Measurements from ENCODE around the gene METTL18. TPM values are rescaled to one million over a fixed set of nuclear protein-coding genes. Genes with fewer than 3 reads are reported as not detected.

The METTL18 gene
- total RNA-seq, 1 experiment from 2014 or later: 13.3 TPM

DNA sequence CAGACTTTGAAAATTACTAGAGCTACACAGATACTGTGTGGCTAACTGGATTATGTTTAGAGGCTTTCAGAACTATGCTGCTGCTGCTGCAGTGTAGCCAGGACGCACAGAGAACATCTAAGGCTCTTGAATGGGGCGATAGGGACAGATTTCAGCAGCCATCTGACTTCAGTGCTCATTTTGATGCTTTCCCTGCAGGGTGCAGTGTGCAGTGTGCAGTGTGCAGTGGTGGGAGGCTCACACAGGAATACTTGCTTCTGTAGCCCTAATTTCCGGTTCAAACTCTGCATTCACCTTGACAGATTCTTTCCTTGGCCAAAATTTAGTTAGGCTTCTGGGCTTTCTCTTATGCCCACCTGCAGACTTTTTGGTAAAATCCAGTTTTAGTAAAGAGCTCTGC is 7.7 kb downstream of the METTL18 start:
- Mint-ChIP-seq H3K36me3 (ENCODE audit: insufficient read depth, unreplicated experiment) (peaks cover 5% of the 10 kb centered on the region), H3K27me3 (ENCODE audit: unreplicated experiment) (no peaks in the 10 kb centered on the region), H3K4me1 (ENCODE audit: low read depth, unreplicated experiment) (peaks cover 40% of the 10 kb centered on the region), H3K27ac (ENCODE audit: unreplicated experiment) (no peak overlapping the region), H3K9me3 (ENCODE audit: low read depth, unreplicated experiment) (no peaks in the 10 kb centered on the region), H3K4me3 (ENCODE audit: low read depth, unreplicated experiment) (no peak overlapping the region)
- TF ChIP-seq, protein P1, sequence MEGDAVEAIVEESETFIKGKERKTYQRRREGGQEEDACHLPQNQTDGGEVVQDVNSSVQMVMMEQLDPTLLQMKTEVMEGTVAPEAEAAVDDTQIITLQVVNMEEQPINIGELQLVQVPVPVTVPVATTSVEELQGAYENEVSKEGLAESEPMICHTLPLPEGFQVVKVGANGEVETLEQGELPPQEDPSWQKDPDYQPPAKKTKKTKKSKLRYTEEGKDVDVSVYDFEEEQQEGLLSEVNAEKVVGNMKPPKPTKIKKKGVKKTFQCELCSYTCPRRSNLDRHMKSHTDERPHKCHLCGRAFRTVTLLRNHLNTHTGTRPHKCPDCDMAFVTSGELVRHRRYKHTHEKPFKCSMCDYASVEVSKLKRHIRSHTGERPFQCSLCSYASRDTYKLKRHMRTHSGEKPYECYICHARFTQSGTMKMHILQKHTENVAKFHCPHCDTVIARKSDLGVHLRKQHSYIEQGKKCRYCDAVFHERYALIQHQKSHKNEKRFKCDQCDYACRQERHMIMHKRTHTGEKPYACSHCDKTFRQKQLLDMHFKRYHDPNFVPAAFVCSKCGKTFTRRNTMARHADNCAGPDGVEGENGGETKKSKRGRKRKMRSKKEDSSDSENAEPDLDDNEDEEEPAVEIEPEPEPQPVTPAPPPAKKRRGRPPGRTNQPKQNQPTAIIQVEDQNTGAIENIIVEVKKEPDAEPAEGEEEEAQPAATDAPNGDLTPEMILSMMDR (IDR thresholded peaks at IDR 0.05; ENCODE audit: unreplicated experiment): no peak
- CTCF ChIA-PET: no interaction called here
- DNase-seq: no peak
- BruUV-seq (replicated peaks): no TSS peak
- intact Hi-C loops (cut with micrococcal nuclease; ENCODE audit: unreplicated experiment): no loop called here

DNA sequence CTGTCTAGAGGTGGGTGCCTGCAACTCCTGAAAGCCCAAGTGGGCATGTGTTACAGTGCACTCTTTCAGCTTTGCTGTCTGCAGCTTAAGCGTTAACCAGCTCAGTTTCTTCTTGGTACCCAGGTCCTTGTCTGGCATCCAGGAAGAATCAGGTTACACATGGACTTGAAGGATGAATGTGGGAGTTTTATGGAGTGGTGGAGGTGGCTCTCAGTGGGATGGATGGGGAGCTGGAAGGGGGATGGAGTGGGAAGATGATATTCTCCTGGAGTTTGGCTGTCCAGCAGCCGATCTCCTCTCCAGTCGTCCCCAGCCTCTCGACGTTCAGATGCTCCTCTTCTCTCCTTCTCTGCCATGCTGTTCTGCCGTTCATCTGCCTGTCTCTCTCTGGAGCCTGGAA is 9.4 kb downstream of the METTL18 start:
- CTCF ChIA-PET: interaction anchor here (1.2 kb wide), 1 partner anchor 9 kb away, joined by 3 read pairs; the partner anchor contains the start of gene METTL18
- no TSS peak for BruUV-seq (replicated peaks)
- peaks cover 19% of the 10 kb centered on the region for H3K36me3 Mint-ChIP-seq (ENCODE audit: insufficient read depth, unreplicated experiment)
- no peak overlapping the region for H3K4me3 Mint-ChIP-seq (ENCODE audit: low read depth, unreplicated experiment)
- no peaks in the 10 kb centered on the region for H3K27me3 Mint-ChIP-seq (ENCODE audit: unreplicated experiment)
- TF ChIP-seq, protein P1 (IDR thresholded peaks at IDR 0.05; ENCODE audit: unreplicated experiment): no peak
- H3K4me1 Mint-ChIP-seq (ENCODE audit: low read depth, unreplicated experiment): peaks cover 40% of the 10 kb centered on the region
- H3K27ac Mint-ChIP-seq (ENCODE audit: unreplicated experiment): no peak overlapping the region
- intact Hi-C loops (cut with micrococcal nuclease; ENCODE audit: unreplicated experiment): no loop called here
- no peaks in the 10 kb centered on the region for H3K9me3 Mint-ChIP-seq (ENCODE audit: low read depth, unreplicated experiment)
- DNase-seq: no peak

DNA sequence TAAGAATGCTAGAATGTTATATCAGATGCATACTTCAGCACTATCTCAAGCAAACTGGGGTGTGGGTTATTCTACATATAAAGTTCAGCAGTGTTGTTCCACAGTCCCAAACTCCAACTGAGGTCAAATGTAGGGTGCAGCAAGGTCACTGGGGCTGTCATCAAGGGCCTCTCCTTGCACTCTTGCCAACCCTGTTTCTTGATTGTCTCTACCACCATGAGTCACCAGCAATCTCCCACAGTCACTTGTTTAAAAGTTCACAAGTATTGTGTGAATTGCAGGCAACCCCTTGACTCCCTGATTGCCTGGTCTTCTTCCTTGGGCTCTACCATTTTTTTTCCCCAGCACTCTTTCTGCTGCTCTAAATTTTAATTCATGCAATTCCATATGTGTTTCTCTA is 10.6 kb downstream of the METTL18 start:
- Mint-ChIP-seq H3K36me3 (ENCODE audit: insufficient read depth, unreplicated experiment) (peaks cover 19% of the 10 kb centered on the region), H3K27ac (ENCODE audit: unreplicated experiment) (peak overlapping the region; percentile 1), H3K9me3 (ENCODE audit: low read depth, unreplicated experiment) (peaks cover 2% of the 10 kb centered on the region)

DNA sequence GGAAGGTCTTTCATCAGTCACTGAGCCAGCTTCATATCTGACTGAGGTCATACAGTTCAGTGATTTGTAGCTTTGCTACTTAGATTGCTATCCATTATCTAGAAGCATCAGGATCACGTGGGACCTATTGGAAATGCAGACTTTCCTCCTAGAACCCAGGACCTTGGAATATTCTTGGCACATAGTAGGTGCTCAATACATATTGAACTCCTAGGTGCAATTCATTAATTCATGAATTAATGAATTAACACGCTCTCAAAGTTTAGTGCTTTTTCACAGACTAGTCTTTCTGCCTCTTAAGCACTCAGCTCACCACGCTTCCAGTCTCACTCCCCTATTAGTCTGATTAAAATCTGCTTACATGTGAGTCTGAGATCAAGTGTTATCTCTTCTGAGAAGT is 12.1 kb downstream of the METTL18 start:
- Mint-ChIP-seq H3K4me1 (ENCODE audit: low read depth, unreplicated experiment) (peaks cover 55% of the 10 kb centered on the region), H3K36me3 (ENCODE audit: insufficient read depth, unreplicated experiment) (peaks cover 19% of the 10 kb centered on the region), H3K9me3 (ENCODE audit: low read depth, unreplicated experiment) (peaks cover 3% of the 10 kb centered on the region), H3K4me3 (ENCODE audit: low read depth, unreplicated experiment) (no peak overlapping the region), H3K27me3 (ENCODE audit: unreplicated experiment) (no peaks in the 10 kb centered on the region), H3K27ac (ENCODE audit: unreplicated experiment) (peak overlapping the region; percentile 91)
- CTCF ChIA-PET: interaction anchor here (0.6 to 2.0 kb wide), 2 partner anchors 19 to 35 kb away, joined by 4 to 5 read pairs; no protein-coding TSS in a partner anchor
- intact Hi-C loops (cut with micrococcal nuclease; ENCODE audit: unreplicated experiment): no loop called here
- TF ChIP-seq, protein P1 (IDR thresholded peaks at IDR 0.05; ENCODE audit: unreplicated experiment): no peak
- DNase-seq: no peak
- BruUV-seq (replicated peaks): no TSS peak

More for the DNA sequence above, 10.6 kb downstream of the METTL18 start:
- Mint-ChIP-seq H3K4me1 (ENCODE audit: low read depth, unreplicated experiment) (peaks cover 50% of the 10 kb centered on the region), H3K4me3 (ENCODE audit: low read depth, unreplicated experiment) (no peak overlapping the region), H3K27me3 (ENCODE audit: unreplicated experiment) (no peaks in the 10 kb centered on the region)
- BruUV-seq (replicated peaks): no TSS peak
- CTCF ChIA-PET: interaction anchor here (1.2 to 2.0 kb wide), 2 partner anchors 11 to 21 kb away, joined by 3 to 5 read pairs; partner anchors contain the start of gene METTL18
- no peak for DNase-seq
- TF ChIP-seq, protein P1 (IDR thresholded peaks at IDR 0.05; ENCODE audit: unreplicated experiment): no peak
- intact Hi-C loops (cut with micrococcal nuclease; ENCODE audit: unreplicated experiment): no loop called here
